Hematopoietic multipotent progenitor cell treated with erythropoietin and hydrocortisone succinate and interleukin-3 and kit ligand, for 15 days (in vitro differentiated cells): ENCODE results near the gene CDH8.

Experiments
- DNase-seq: peaks from one replicate; pipeline ENCODE4 v3.0.0-alpha.2; 2015; ENCODE audit warnings: low spot score

CDH8 gene

GRCh38 chr16:62022688-62023087 is 13.6 kb downstream of the CDH8 start:
- DNase-seq = no peak

GRCh38 chr16:62021161-62021581 is 15.1 kb downstream of the CDH8 start:
- no peak for DNase-seq

- DNase-seq = no peak
Observed at GRCh38 chr16:62020681-62021080, 15.6 kb downstream of the CDH8 start.

GRCh38 chr16:62019851-62020250 is 16.4 kb downstream of the CDH8 start:
- DNase-seq = no peak

GRCh38 chr16:62018301-62019060 is 17.8 kb downstream of the CDH8 start:
- no peak for DNase-seq

GRCh38 chr16:62014319-62014923 is 21.8 kb downstream of the CDH8 start:
- no peak for DNase-seq

- no peak for DNase-seq
Observed at GRCh38 chr16:62010186-62010585, 26.1 kb downstream of the CDH8 start.

GRCh38 chr16:61998460-61998859 is 37.8 kb downstream of the CDH8 start:
- no peak for DNase-seq

- DNase-seq = no peak
Observed at GRCh38 chr16:61993108-61993507, 43.1 kb downstream of the CDH8 start.

- DNase-seq = no peak
Observed at GRCh38 chr16:61987474-61988012, 48.7 kb downstream of the CDH8 start.

- no peak for DNase-seq
Observed at GRCh38 chr16:61969077-61969382, 67.2 kb downstream of the CDH8 start.

- DNase-seq = no peak
Observed at GRCh38 chr16:61968242-61969076, 67.8 kb downstream of the CDH8 start.

GRCh38 chr16:61957075-61957855 is 79.0 kb downstream of the CDH8 start:
- DNase-seq = no peak

GRCh38 chr16:61952841-61953240 is 83.4 kb downstream of the CDH8 start:
- no peak for DNase-seq

GRCh38 chr16:61948414-61948813 is 87.8 kb downstream of the CDH8 start:
- DNase-seq = no peak

GRCh38 chr16:61946019-61946418 is 90.2 kb downstream of the CDH8 start:
- no peak for DNase-seq

- no peak for DNase-seq
Observed at GRCh38 chr16:61945511-61945910, 90.7 kb downstream of the CDH8 start.

GRCh38 chr16:61944004-61944403 is 92.2 kb downstream of the CDH8 start:
- no peak for DNase-seq

GRCh38 chr16:61940611-61941010 is 95.6 kb downstream of the CDH8 start:
- no peak for DNase-seq

- DNase-seq = no peak
Observed at GRCh38 chr16:61937646-61938045, 98.6 kb downstream of the CDH8 start.

GRCh38 chr16:61936522-61936921 is 99.7 kb downstream of the CDH8 start:
- no peak for DNase-seq

GRCh38 chr16:61934601-61935000 is 101.6 kb downstream of the CDH8 start:
- no peak for DNase-seq
